IMR-90 (cell line): ENCODE measurements around the gene ARAP1. TPM values are rescaled to one million over a fixed set of nuclear protein-coding genes. Genes with fewer than 3 reads are reported as not detected.

Experiments used
- ATAC-seq: fragments of 200-7000 bp; cut with Tn5 transposase; 2 replicates; pipeline ENCODE4 v1.9.1; 2020; ENCODE audit warnings: low read depth, mild to moderate bottlenecking, moderate library complexity
- BruUV-seq: library from RNA; stranded (reverse); fragments of 400-500 nt; replicated peaks from 2 replicates; lab custom pipeline; 2021; lab: Mats Ljungman, UMichigan
- CTCF ChIA-PET: fragments of 300-600 bp; formaldehyde crosslinking; extraction: SDS; loops from one replicate; lab custom pipeline; 2021; ENCODE audit warnings: antibody characterized with exemption; lab: Yijun Ruan, JAX
- POLR2A ChIA-PET: fragments of 300-600 bp; sonication (Branson Sonifier 250); formaldehyde crosslinking; loops from one replicate; lab custom pipeline; 2022; ENCODE audit warnings: antibody characterized with exemption; ENCODE audit not compliant: unreplicated experiment; lab: Charles Lee
- DNase-seq: peaks from one replicate; pipeline ENCODE4 v3.0.0; 2013
- H2AFZ ChIP-seq: replicated peaks from 2 replicates; pipeline ENCODE3; 2013; ENCODE audit warnings: low read length, mild to moderate bottlenecking; ENCODE audit not compliant: poor library complexity
- H2AK5ac ChIP-seq: 2 replicates; pipeline ENCODE4 v1.6.1; 2013; ENCODE audit warnings: low read depth, low read length, inconsistent platforms
- H2AK9ac ChIP-seq: replicated peaks from 2 replicates; pipeline ENCODE3; 2013; ENCODE audit warnings: mild to moderate bottlenecking, low read depth, low read length, moderate library complexity; ENCODE audit not compliant: poor library complexity
- H2BK120ac ChIP-seq: 2 replicates; pipeline ENCODE4 v1.6.1; 2013; ENCODE audit warnings: low read depth, low read length, inconsistent platforms
- H2BK15ac ChIP-seq: 3 replicates; pipeline ENCODE4 v1.6.1; 2013; ENCODE audit warnings: low read depth, low read length, inconsistent platforms
- H2BK20ac ChIP-seq: 2 replicates; pipeline ENCODE4 v1.6.1; 2013; ENCODE audit warnings: low read depth, mild to moderate bottlenecking, inconsistent platforms, low read length, moderate library complexity
- H2BK5ac ChIP-seq: 2 replicates; pipeline ENCODE4 v1.6.1; 2013; ENCODE audit warnings: mild to moderate bottlenecking, low read depth, low read length, inconsistent platforms; ENCODE audit not compliant: poor library complexity, severe bottlenecking
- H3K14ac ChIP-seq: replicated peaks from 2 replicates; pipeline ENCODE4 v1.6.1; 2013; ENCODE audit warnings: low read depth, low read length, inconsistent platforms
- H3K18ac ChIP-seq: 2 replicates; pipeline ENCODE4 v1.6.1; 2013; ENCODE audit warnings: low read depth, low read length, control low read depth
- H3K23ac ChIP-seq: 2 replicates; pipeline ENCODE4 v1.6.1; 2013; ENCODE audit warnings: low read depth, low read length, inconsistent platforms
- H3K27ac ChIP-seq: 2 replicates; pipeline ENCODE4 v1.5.1; 2013; ENCODE audit warnings: mild to moderate bottlenecking, control low read depth, low read length; ENCODE audit not compliant: insufficient read depth
- H3K27me3 ChIP-seq: 2 replicates; pipeline ENCODE4 v1.6.1; 2013; ENCODE audit warnings: low read length; ENCODE audit not compliant: control insufficient read depth, insufficient read depth
- H3K36me3 ChIP-seq: 2 replicates; pipeline ENCODE4 v1.6.1; 2013; ENCODE audit warnings: low read length, mixed read lengths; ENCODE audit not compliant: control insufficient read depth, insufficient read depth
- H3K4ac ChIP-seq: 2 replicates; pipeline ENCODE4 v1.6.1; 2013; ENCODE audit warnings: low read depth, low read length, inconsistent platforms
- H3K4me1 ChIP-seq: 2 replicates; pipeline ENCODE4 v1.6.1; 2013; ENCODE audit warnings: low read length, mixed read lengths; ENCODE audit not compliant: control insufficient read depth, insufficient read depth
- H3K4me2 ChIP-seq: 2 replicates; pipeline ENCODE4 v1.6.1; 2013; ENCODE audit warnings: low read depth, mild to moderate bottlenecking, control low read depth, low read length, moderate library complexity
- H3K4me3 ChIP-seq: 2 replicates; pipeline ENCODE4 v1.5.1; 2013; ENCODE audit warnings: low read depth, mild to moderate bottlenecking, control low read depth, low read length, moderate library complexity; ENCODE audit not compliant: insufficient read depth
- H3K56ac ChIP-seq: 2 replicates; pipeline ENCODE4 v1.6.1; 2013; ENCODE audit warnings: low read length, inconsistent platforms; ENCODE audit not compliant: insufficient read depth; ENCODE audit errors: extremely low read depth
- H3K79me1 ChIP-seq, 2 experiments: 2 replicates each; pipeline ENCODE4 v1.6.1; 2013; ENCODE audit warnings: low read length in 2 of 2, inconsistent platforms in 1 of 2, low read depth in 1 of 2
- H3K9ac ChIP-seq: 2 replicates; pipeline ENCODE4 v1.6.1; 2013; ENCODE audit warnings: low read depth, low read length, control low read depth
- H3K9me1 ChIP-seq: 2 replicates; pipeline ENCODE4 v1.6.1; 2013; ENCODE audit warnings: low read length, inconsistent platforms; ENCODE audit not compliant: insufficient read depth
- H3K9me3 ChIP-seq: 2 replicates; pipeline ENCODE4 v1.6.1; 2013; ENCODE audit warnings: low read length; ENCODE audit not compliant: control insufficient read depth, insufficient read depth
- H4K20me1 ChIP-seq: 2 replicates; pipeline ENCODE4 v1.6.1; 2013; ENCODE audit warnings: low read length, inconsistent platforms; ENCODE audit not compliant: insufficient read depth
- H4K5ac ChIP-seq: 2 replicates; pipeline ENCODE4 v1.6.1; 2013; ENCODE audit warnings: mild to moderate bottlenecking, low read depth, low read length, control low read depth
- H4K8ac ChIP-seq, 2 experiments: 2 replicates each; pipeline ENCODE4 v1.6.1; 2013; ENCODE audit warnings: low read depth in 2 of 2, low read length in 2 of 2, control low read depth in 1 of 2, inconsistent platforms in 1 of 2
- H4K91ac ChIP-seq: 2 replicates; pipeline ENCODE4 v1.6.1; 2013; ENCODE audit warnings: low read depth, low read length, inconsistent platforms; ENCODE audit not compliant: insufficient read depth
- CHD1 ChIP-seq: IDR thresholded peaks from 2 replicates; pipeline ENCODE4 v1.6.1; 2012; ENCODE audit warnings: low read depth, low read length, improper control_type of control experiment
- WGBS, 2 experiments: methylation state at CpG; one replicate each; pipeline versions ENCODE4 v1.1.5 to v1.1.7; 2013; ENCODE audit warnings: missing lambda C conversion rate in 2 of 2; ENCODE audit not compliant: insufficient read length in 1 of 2; ENCODE audit errors: extremely low coverage in 2 of 2; 5-methylcytosine and 5-hydroxymethylcytosine counted together
- dilution Hi-C: fragments of 300-500 bp; cut with HindIII; formaldehyde crosslinking; loops from one replicate; pipeline ENCODE4 v1.14.3; 2018; ENCODE audit warnings: low sequenced_read_pairs; ENCODE audit not compliant: unreplicated experiment
- in situ Hi-C: fragments of 300-500 bp; cut with MboI; formaldehyde crosslinking; loops from 3 replicates; pipeline ENCODE4 v1.14.3; 2019; ENCODE audit warnings: low sequenced_read_pairs, inconsistent platforms, mixed read lengths
- intact Hi-C: fragments of 100-400 bp; cut with micrococcal nuclease; formaldehyde crosslinking; loops from 2 replicates; pipeline ENCODE4 v1.10.0; 2022
- polyA plus RNA-seq, 3 experiments: library from polyadenylated mRNA; depleted of rRNA; stranded (reverse); fragments of >200 nt; gene quantifications; 2 replicates each; pipeline ENCODE4 v1.2.3, GENCODE V29; 2012; ENCODE audit warnings: low replicate concordance in 1 of 3
- total RNA-seq: library from RNA; depleted of rRNA; stranded (reverse); fragments of >200 nt; gene quantifications from 2 replicates; pipeline ENCODE4 v1.2.3, GENCODE V29; 2012

ARAP1 gene
- total and polyA plus RNA-seq, 2 of the 4 experiments (the other 2 are of a cell fraction): 37.6 to 63.1 TPM

GRCh38 chr11:72710278-72710677, 41.9 kb downstream of the ARAP1 start:
- CTCF ChIA-PET: no interaction called here
- 93% methylated on average over 6 of the region's 11 CpGs; no CpG with 5 or more reads in 1 of the 2 experiments for WGBS, 2 experiments
- no peak for ATAC-seq

More at GRCh38 chr11:72710278-72710677, 41.9 kb downstream of the ARAP1 start:
- no TSS peak for BruUV-seq
- Histone ChIP-seq H3K9me1 (peaks cover 3% of the 10 kb centered on the region; the same call in 1 of the 2 replicates), H3K79me1 (peaks cover 17 to 61% of the 10 kb centered on the region in 2 experiments), H4K91ac (no peak overlapping the region), H3K9me3 (no peaks in the 10 kb centered on the region), H4K8ac (no peak overlapping the region), H3K56ac (no peak overlapping the region), H3K4ac (no peak overlapping the region), H3K27ac (no peak overlapping the region), H2BK5ac (no peak overlapping the region), H2AK9ac (no peak overlapping the region), H2BK120ac (no peak overlapping the region), H3K36me3 (peaks cover 64% of the 10 kb centered on the region), H2BK15ac (no peak overlapping the region), H3K4me3 (no peak overlapping the region), H4K5ac (no peak overlapping the region), H2AFZ (no peak overlapping the region), H3K14ac (no peak overlapping the region), H3K4me2 (no peak overlapping the region), H3K18ac (no peak overlapping the region), H2AK5ac (no peak overlapping the region), H3K23ac (no peak overlapping the region), H3K27me3 (no peaks in the 10 kb centered on the region), H3K9ac (no peak overlapping the region), H3K4me1 (peaks cover 4% of the 10 kb centered on the region; the same call in 1 of the 2 replicates), H2BK20ac (no peak overlapping the region), H4K20me1 (peaks cover 51% of the 10 kb centered on the region)
- no peak for TF ChIP-seq CHD1
- intact Hi-C loops: no loop called here
- in situ Hi-C loops: no loop called here
- no peak for DNase-seq
- dilution Hi-C loops: no loop called here
- POLR2A ChIA-PET: no interaction called here
